ENCODE data around the gene PRDM16.

GRCh38 chr1:3209201-3209600 is 140.2 kb downstream of the PRDM16 start:
- TF ChIP-seq JUND (IDR thresholded peaks at IDR 0.05) (no peak), NRF1 (IDR thresholded peaks at IDR 0.05; ENCODE audit: low read depth, low read length) (no peak), IRF3 (IDR thresholded peaks at IDR 0.05; ENCODE audit: low read depth, low read length) (no peak), CTCF (IDR thresholded peaks at IDR 0.05) (no peak), SIN3A (IDR thresholded peaks at IDR 0.05; ENCODE audit: borderline replicate concordance, low read depth, low read length) (no peak), NFIC (IDR thresholded peaks at IDR 0.05; ENCODE audit: borderline replicate concordance) (no peak), MXI1 (IDR thresholded peaks at IDR 0.05; ENCODE audit: low read depth, low read length) (no peak), RAD21 (IDR thresholded peaks at IDR 0.05; ENCODE audit: low read length) (no peak), MEF2A (IDR thresholded peaks at IDR 0.05; ENCODE audit: borderline replicate concordance, low read depth) (no peak), GABPA (IDR thresholded peaks at IDR 0.05; ENCODE audit: low read depth) (no peak)

Data from SK-N-SH (cell line).